GM18873 (cell line): ENCODE data around the gene DENND5B.

Experiments used
- ATAC-seq: cut with Tn5 transposase; IDR thresholded peaks from one replicate; pipeline ENCODE4 v1.9.1; 2021; ENCODE audit warnings: mild to moderate bottlenecking, moderate library complexity, moderate number of reproducible peaks; ENCODE audit not compliant: unreplicated experiment, low FRiP score

DENND5B gene

GRCh38 chr12:31353750-31354708, 236.9 kb downstream of the DENND5B start:
- ATAC-seq: no peak

GRCh38 chr12:31346267-31346666, 244.7 kb downstream of the DENND5B start:
- ATAC-seq: no peak

- no peak for ATAC-seq
These were observed 247.8 kb downstream of the DENND5B start for GRCh38 chr12:31343139-31343538.

- ATAC-seq: no peak
These were observed 248.7 kb downstream of the DENND5B start for GRCh38 chr12:31342286-31342685.

GRCh38 chr12:31339831-31340622, 250.9 kb downstream of the DENND5B start:
- no peak for ATAC-seq

GRCh38 chr12:31337952-31338351, 253.0 kb downstream of the DENND5B start:
- no peak for ATAC-seq
